Natural killer cell (primary cell): ENCODE results near the gene INSRR. TPM values are rescaled to one million over a fixed set of nuclear protein-coding genes. Genes with fewer than 3 reads are reported as not detected.
A peak's percentile ranks its signal among the peaks of the same experiment; 100 is the strongest.

Source experiments
- ATAC-seq, 3 donors: fragments of 150-1000 bp in 2 of 3; fragments of 200-7000 bp in 1 of 3; cut with Tn5 transposase; 1 replicate in 1 of 3; 2 replicates in 2 of 3; pipeline ENCODE4 v1.10.0; 2021; ENCODE audit warnings: mild to moderate bottlenecking in 2 of 3, moderate library complexity in 2 of 3
- DNase-seq, 2 donors: peaks; one replicate each; pipeline versions ENCODE4 v3.0.0 to v3.0.0-alpha.2; 2013 to 2021; ENCODE audit warnings: mixed read lengths in 1 of 2
- H3K27ac ChIP-seq: one replicate; pipeline ENCODE4 v1.5.1; 2013; ENCODE audit warnings: mild to moderate bottlenecking, low read length
- H3K27me3 ChIP-seq: one replicate; pipeline ENCODE4 v1.6.1; 2013; ENCODE audit warnings: low read length; ENCODE audit not compliant: control insufficient read depth, insufficient read depth
- H3K36me3 ChIP-seq: one replicate; pipeline ENCODE4 v1.6.1; 2013; ENCODE audit warnings: low read length; ENCODE audit not compliant: control insufficient read depth, insufficient read depth
- H3K4me1 ChIP-seq: one replicate; pipeline ENCODE4 v1.6.1; 2013; ENCODE audit warnings: low read length; ENCODE audit not compliant: control insufficient read depth, insufficient read depth
- H3K4me3 ChIP-seq: one replicate; pipeline ENCODE4 v1.5.1; 2013; ENCODE audit warnings: low read length
- H3K9me3 ChIP-seq: one replicate; pipeline ENCODE4 v1.6.1; 2013; ENCODE audit warnings: low read length; ENCODE audit not compliant: control insufficient read depth, insufficient read depth
- H3K27ac Mint-ChIP-seq, 2 donors: one replicate each; pipeline ENCODE4 v1.8.0; 2022; ENCODE audit warnings: mild to moderate bottlenecking in 2 of 2, mixed read lengths in 2 of 2, moderate library complexity in 1 of 2
- H3K27me3 Mint-ChIP-seq, 2 donors: one replicate each; pipeline ENCODE4 v1.8.0; 2022; ENCODE audit warnings: low read depth in 2 of 2, mixed read lengths in 2 of 2
- H3K36me3 Mint-ChIP-seq: one replicate; pipeline ENCODE4 v1.8.0; 2022; ENCODE audit warnings: mixed read lengths
- H3K4me1 Mint-ChIP-seq, 2 donors: one replicate each; pipeline ENCODE4 v1.8.0; 2022; ENCODE audit warnings: mixed read lengths in 2 of 2
- H3K4me3 Mint-ChIP-seq: one replicate; pipeline ENCODE4 v1.8.0; 2022; ENCODE audit warnings: mild to moderate bottlenecking, moderate library complexity, mixed read lengths
- H3K9me3 Mint-ChIP-seq, 2 donors: one replicate each; pipeline ENCODE4 v1.8.0; 2022; ENCODE audit warnings: mixed read lengths in 2 of 2
- WGBS: methylation state at CpG from one replicate; pipeline ENCODE4 v1.1.7; 2013; ENCODE audit warnings: missing lambda C conversion rate; ENCODE audit not compliant: insufficient coverage; 5-methylcytosine and 5-hydroxymethylcytosine counted together
- intact Hi-C: fragments of 100-400 bp; cut with micrococcal nuclease; formaldehyde crosslinking; loops from one replicate; pipeline ENCODE4 v1.14.2; 2022
- total RNA-seq, 4 donors: library from RNA; stranded (reverse); fragments of 120-200 nt in 1 of 4; gene quantifications; one replicate each; pipeline versions ENCODE4 v1.2.3 to v1.2.4, GENCODE V29; 2013 to 2022
- TF ChIP-seq, protein P1 (sequence below): fragments of 200-600 bp; IDR thresholded peaks from one replicate; pipeline ENCODE4 v1.8.0; 2022; ENCODE audit warnings: antibody characterized with exemption

INSRR gene
- total RNA-seq, 3 donors from 2014 or later (not counting 1 experiment from before 2014, with no cell fraction given), result 0.10 to 0.18 (median 0.14) TPM

DNA sequence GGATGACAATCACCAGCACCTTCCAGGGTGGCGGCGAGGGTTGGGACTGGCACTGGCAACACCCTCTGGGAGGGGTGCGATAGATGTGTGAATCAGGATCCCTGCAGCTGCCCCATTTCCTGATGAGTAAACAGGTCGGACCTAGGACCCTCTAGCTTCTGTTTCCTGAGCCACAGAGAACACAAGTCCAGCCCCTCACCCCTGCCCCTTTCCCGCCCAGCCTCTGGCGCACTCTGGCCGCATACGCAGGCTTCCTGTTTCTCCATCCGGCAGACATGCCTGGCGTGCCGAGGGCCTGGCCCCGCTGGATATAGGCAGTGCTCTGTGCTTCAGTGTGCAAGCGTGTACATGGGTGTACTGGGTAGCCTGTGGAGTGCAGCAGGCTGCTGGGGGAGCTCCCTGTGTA is 39.2 kb upstream of the INSRR start:
- peak overlapping the region in 1 of 2 donors; percentile 3 for H3K27ac Mint-ChIP-seq

DNA sequence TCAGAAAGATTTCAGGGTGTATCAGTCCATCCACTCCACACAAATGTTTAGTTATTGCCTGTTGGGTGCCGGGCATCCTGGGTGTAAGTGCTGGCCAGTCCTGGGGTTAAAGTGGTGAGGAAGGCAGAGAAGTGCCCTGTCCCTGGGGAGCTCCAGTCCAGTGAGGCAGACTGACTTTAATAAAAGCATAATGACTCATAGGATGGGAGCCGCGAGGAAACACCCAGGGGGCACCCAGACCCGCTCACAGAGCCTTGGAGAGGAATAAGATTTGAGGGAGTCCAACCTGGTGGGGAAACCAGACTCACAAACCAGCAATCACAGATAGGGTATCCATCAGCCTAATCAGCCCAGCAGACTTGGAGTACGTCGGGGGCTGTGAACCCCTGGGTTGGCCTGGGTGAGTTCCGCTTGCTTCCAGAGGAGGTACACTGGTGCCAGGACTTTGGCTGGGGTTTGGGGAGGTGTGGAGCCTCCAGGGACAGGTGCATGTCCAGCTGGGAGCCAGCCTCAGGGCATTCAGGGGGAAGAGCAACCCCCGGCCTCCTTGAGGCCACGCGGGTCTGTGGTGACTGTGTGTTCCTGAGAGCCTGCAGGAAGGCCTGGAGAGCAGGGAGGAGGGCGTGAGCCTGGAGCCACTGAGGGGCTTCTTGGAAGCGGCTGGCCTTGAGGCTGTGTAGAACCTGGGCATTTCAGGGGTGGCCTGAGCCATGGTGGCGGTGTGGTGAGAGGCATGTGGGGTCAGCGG is 38.3 kb upstream of the INSRR start:
- H3K4me3 Mint-ChIP-seq, result no peak overlapping the region
- H3K27ac ChIP-seq, result no peak overlapping the region
- H3K36me3 ChIP-seq, result no peaks in the 10 kb centered on the region
- 80% methylated on average over 14 of the region's 14 CpGs for WGBS
- peaks cover 16% of the 10 kb centered on the region for H3K4me1 ChIP-seq
- intact Hi-C loops, result no loop called here
- TF ChIP-seq, protein P1, sequence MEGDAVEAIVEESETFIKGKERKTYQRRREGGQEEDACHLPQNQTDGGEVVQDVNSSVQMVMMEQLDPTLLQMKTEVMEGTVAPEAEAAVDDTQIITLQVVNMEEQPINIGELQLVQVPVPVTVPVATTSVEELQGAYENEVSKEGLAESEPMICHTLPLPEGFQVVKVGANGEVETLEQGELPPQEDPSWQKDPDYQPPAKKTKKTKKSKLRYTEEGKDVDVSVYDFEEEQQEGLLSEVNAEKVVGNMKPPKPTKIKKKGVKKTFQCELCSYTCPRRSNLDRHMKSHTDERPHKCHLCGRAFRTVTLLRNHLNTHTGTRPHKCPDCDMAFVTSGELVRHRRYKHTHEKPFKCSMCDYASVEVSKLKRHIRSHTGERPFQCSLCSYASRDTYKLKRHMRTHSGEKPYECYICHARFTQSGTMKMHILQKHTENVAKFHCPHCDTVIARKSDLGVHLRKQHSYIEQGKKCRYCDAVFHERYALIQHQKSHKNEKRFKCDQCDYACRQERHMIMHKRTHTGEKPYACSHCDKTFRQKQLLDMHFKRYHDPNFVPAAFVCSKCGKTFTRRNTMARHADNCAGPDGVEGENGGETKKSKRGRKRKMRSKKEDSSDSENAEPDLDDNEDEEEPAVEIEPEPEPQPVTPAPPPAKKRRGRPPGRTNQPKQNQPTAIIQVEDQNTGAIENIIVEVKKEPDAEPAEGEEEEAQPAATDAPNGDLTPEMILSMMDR, result no peak
- no peak overlapping the region for H3K27ac Mint-ChIP-seq
- H3K4me1 Mint-ChIP-seq, result peaks cover 5 to 23% of the 10 kb centered on the region in 2 donors
- no peaks in the 10 kb centered on the region for H3K36me3 Mint-ChIP-seq
- peaks cover 11 to 43% of the 10 kb centered on the region in 2 donors for H3K27me3 Mint-ChIP-seq
- H3K9me3 Mint-ChIP-seq, result no peaks in the 10 kb centered on the region
- DNase-seq (no peak), ATAC-seq (peak in 1 of 3 donors; percentile 5)
- no peaks in the 10 kb centered on the region for H3K9me3 ChIP-seq
- peaks cover 20% of the 10 kb centered on the region for H3K27me3 ChIP-seq
- H3K4me3 ChIP-seq, result no peak overlapping the region

More for the DNA sequence above, 39.2 kb upstream of the INSRR start:
- intact Hi-C loops, result no loop called here
- WGBS, result 8% methylated on average over 12 of the region's 13 CpGs
- Mint-ChIP-seq H3K4me1 (peaks cover 5 to 14% of the 10 kb centered on the region in 2 donors), H3K36me3 (no peaks in the 10 kb centered on the region), H3K9me3 (no peaks in the 10 kb centered on the region), H3K4me3 (no peak overlapping the region), H3K27me3 (peaks cover 11 to 36% of the 10 kb centered on the region in 2 donors)
- Histone ChIP-seq H3K27ac (no peak overlapping the region), H3K4me1 (peaks cover 7% of the 10 kb centered on the region), H3K36me3 (no peaks in the 10 kb centered on the region), H3K27me3 (peaks cover 13% of the 10 kb centered on the region), H3K4me3 (no peak overlapping the region), H3K9me3 (no peaks in the 10 kb centered on the region)
- TF ChIP-seq, protein P1, result no peak
- DNase-seq, result no peak
- peak in 2 of 3 donors; percentile 9 to 25 for ATAC-seq

DNA sequence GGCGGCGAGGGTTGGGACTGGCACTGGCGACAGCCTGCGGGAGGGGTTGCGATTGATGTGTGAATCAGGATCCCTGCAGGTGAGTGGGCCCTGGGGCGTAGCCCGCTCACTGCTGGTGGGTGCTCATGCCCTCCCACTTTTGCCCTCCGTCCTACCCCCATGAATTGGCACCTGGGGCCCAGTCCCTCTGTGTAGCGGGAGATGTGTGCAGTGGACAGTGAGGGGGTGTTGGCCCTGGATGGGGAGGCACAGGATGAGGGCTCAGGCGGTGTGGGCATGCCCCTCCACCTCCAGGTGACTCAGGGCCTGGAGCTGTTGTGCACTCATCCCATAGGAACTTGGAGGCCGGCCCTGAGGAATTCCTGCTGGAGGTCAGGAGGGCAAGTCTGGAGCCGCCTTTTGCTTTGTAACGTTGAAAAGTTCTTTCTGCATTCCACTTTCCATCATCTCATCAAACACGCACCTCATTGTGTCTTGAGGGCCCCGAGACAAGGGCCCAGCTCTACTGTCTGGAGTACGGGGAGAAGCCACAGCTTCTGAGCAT is 37.6 kb upstream of the INSRR start:
- WGBS, result 93% methylated on average over 16 of the region's 16 CpGs
- Histone ChIP-seq H3K9me3 (no peaks in the 10 kb centered on the region), H3K27me3 (peaks cover 26% of the 10 kb centered on the region), H3K4me3 (no peak overlapping the region), H3K27ac (no peak overlapping the region), H3K4me1 (peaks cover 20% of the 10 kb centered on the region), H3K36me3 (no peaks in the 10 kb centered on the region)
- Mint-ChIP-seq H3K4me3 (no peak overlapping the region), H3K27me3 (peaks cover 11 to 49% of the 10 kb centered on the region in 2 donors), H3K4me1 (peaks cover 5 to 26% of the 10 kb centered on the region in 2 donors), H3K9me3 (no peaks in the 10 kb centered on the region), H3K27ac (no peak overlapping the region), H3K36me3 (no peaks in the 10 kb centered on the region)
- intact Hi-C loops, result no loop called here
- DNase-seq (no peak), ATAC-seq (no peak)
- TF ChIP-seq, protein P1, result no peak
